Effector memory CD4-positive, alpha-beta T cell (primary cell): ENCODE data around the gene CD101.
"Not testable (repeated sequence)": the region's sequence is repeated elsewhere in the genome, so short reads cannot be mapped to it uniquely, and the experiment has no call there.

ENCODE experiments used
- DNase-seq, 3 donors: peaks; one replicate each; pipeline ENCODE4 v3.0.0-alpha.2; 2020
- H3K27ac ChIP-seq: 2 replicates; pipeline ENCODE4 v1.7.0; 2013; ENCODE audit warnings: mild to moderate bottlenecking, low read length, moderate library complexity; ENCODE audit not compliant: insufficient read depth, poor library complexity, severe bottlenecking
- H3K27me3 ChIP-seq: replicated peaks from 2 replicates; pipeline ENCODE4 v1.7.0; 2013; ENCODE audit warnings: mild to moderate bottlenecking, low read length; ENCODE audit not compliant: insufficient read depth, control insufficient read depth, poor library complexity, severe bottlenecking
- H3K36me3 ChIP-seq: 2 replicates; pipeline ENCODE4 v1.7.0; 2013; ENCODE audit warnings: mild to moderate bottlenecking, low read length, moderate library complexity; ENCODE audit not compliant: control insufficient read depth, insufficient read depth
- H3K4me1 ChIP-seq: 2 replicates; pipeline ENCODE4 v1.7.0; 2013; ENCODE audit warnings: low read length, mild to moderate bottlenecking; ENCODE audit not compliant: control insufficient read depth, insufficient read depth, poor library complexity, severe bottlenecking
- H3K4me3 ChIP-seq: 2 replicates; pipeline ENCODE4 v1.7.0; 2013; ENCODE audit warnings: low read length, low read depth, mild to moderate bottlenecking; ENCODE audit not compliant: insufficient read depth, poor library complexity, severe bottlenecking
- H3K9me3 ChIP-seq: 2 replicates; pipeline ENCODE4 v1.7.0; 2013; ENCODE audit warnings: mild to moderate bottlenecking, low read length, moderate library complexity; ENCODE audit not compliant: control insufficient read depth

CD101 gene

DNA sequence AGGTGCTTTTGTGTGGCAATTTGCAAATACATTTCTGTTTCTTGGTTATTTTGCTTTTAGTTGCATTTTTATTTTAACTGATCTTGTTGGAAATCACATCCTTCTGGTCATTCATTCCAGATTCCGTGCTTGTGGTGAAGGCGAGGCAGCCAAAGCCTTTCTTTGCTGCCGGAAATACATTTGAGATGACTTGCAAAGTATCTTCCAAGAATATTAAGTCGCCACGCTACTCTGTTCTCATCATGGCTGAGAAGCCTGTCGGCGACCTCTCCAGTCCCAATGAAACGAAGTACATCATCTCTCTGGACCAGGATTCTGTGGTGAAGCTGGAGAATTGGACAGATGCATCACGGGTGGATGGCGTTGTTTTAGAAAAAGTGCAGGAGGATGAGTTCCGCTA, 34.8 kb upstream of the CD101 start:
- H3K9me3 ChIP-seq = no peaks in the 10 kb centered on the region
- H3K4me1 ChIP-seq = peaks cover 11% of the 10 kb centered on the region
- H3K4me3 ChIP-seq = no peak overlapping the region
- no peaks in the 10 kb centered on the region for H3K36me3 ChIP-seq
- H3K27ac ChIP-seq = no peak overlapping the region
- no peaks in the 10 kb centered on the region for H3K27me3 ChIP-seq
- no peak for DNase-seq

DNA sequence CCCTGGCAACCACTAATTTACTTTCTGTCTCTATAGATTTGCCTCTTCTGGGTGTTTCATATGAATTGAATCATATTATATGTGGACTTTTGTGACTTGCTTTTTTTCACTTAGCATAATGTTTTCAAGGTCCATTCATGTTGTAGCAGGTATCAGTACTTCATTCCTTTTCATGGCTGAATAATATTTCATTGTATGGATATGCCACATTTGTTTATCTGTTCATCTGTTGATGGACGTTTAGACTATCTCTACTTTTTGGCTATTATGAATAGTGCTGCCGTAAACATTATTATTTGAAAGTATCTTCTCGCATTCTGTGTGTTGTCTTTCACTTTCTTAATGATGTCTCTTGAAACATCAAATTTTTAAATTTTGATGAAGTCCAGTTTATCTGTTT, 32.8 kb upstream of the CD101 start:
- DNase-seq = no peak
- H3K27me3 ChIP-seq = no peaks in the 10 kb centered on the region
- no peaks in the 10 kb centered on the region for H3K9me3 ChIP-seq
- no peak overlapping the region for H3K27ac ChIP-seq
- no peaks in the 10 kb centered on the region for H3K36me3 ChIP-seq
- no peak overlapping the region for H3K4me3 ChIP-seq
- H3K4me1 ChIP-seq = peaks cover 1% of the 10 kb centered on the region

DNA sequence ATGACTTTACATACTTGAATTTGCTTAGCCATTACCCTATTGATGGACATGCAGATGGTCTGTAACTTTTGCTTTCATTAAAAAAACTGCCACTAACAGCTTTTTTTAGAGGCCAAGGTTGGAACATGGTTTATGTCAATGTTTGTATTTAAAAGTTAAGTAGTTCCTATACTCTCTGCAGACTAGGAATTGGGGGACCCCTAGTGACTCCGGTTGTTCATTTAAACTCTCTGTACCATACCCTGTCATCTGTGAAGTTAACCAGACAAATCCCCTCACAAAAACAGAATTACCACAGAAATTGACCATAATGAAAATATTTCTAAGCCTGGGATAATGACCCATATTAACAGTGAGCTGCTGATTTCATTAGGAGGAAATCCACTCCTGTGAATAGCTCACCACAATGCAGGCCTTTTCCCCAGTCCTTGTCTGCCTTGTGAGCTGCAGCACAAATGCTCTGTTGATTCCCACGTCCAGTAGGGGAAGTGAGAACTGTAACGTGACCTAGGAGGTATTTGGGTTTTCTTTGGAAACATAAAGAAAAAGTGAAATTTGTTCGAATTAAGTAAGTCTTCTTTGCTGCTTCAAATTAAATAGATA, 30.2 kb upstream of the CD101 start:
- Histone ChIP-seq H3K9me3 (no peaks in the 10 kb centered on the region), H3K4me1 (no peaks in the 10 kb centered on the region), H3K36me3 (no peaks in the 10 kb centered on the region), H3K27me3 (no peaks in the 10 kb centered on the region), H3K4me3 (no peak overlapping the region), H3K27ac (no peak overlapping the region)
- no peak for DNase-seq

GRCh38 chr1:116971965-116972673, 29.4 kb upstream of the CD101 start:
- Histone ChIP-seq H3K27ac (no peak overlapping the region), H3K36me3 (no peaks in the 10 kb centered on the region), H3K4me1 (no peaks in the 10 kb centered on the region), H3K9me3 (no peaks in the 10 kb centered on the region), H3K27me3 (no peaks in the 10 kb centered on the region), H3K4me3 (no peak overlapping the region)
- no peak for DNase-seq

- Histone ChIP-seq H3K4me1 (no peaks in the 10 kb centered on the region), H3K27me3 (no peaks in the 10 kb centered on the region), H3K4me3 (no peak overlapping the region), H3K36me3 (no peaks in the 10 kb centered on the region), H3K9me3 (no peaks in the 10 kb centered on the region), H3K27ac (no peak overlapping the region)
- no peak for DNase-seq
Measured at GRCh38 chr1:116972674-116973030, 28.9 kb upstream of the CD101 start.

DNA sequence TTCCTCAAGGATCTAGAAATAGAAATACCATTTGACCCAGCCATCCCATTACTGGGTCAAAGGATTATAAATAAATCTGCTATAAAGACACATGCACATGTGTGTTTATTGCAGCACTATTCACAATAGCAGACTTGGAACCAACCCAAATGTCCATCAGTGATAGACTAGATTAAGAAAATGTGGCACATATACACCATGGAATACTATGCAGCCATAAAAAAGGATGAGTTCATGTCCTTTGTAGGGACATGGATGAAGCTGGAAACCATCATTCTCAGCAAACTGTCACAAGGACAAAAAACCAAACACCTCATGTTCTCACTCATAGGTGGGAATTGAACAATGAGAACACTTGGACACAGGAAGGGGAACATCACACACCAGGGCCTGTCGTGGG, 21.3 kb upstream of the CD101 start:
- H3K4me3 ChIP-seq, H3K4me1 ChIP-seq, H3K27me3 ChIP-seq, DNase-seq, H3K27ac ChIP-seq, H3K36me3 ChIP-seq, H3K9me3 ChIP-seq: not testable (repeated sequence)

DNA sequence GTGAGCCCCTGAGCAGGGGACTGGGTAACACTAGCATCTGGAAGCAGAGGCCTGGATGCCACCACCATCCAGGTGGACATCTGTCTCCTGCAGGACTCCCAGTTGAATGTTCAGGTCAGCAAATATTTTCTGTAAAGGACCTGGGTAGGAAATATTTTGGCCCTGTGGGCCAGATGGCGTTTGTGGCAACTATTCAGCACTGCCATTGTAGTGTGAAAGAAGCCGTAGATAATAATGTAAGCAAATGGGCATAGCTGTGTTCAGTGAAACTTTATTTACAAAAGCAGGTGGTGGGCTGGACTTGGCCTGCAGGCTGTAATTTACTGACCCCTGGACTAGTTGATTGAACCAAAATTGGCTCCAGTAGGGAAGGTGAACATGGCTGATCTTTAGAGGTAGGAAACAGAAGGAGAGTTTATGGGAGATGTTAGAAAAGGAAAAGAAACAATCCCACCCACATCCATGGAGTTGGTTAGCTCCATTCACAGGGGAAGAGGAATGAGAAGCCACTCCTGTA, 20.0 kb upstream of the CD101 start:
- no peak overlapping the region for H3K4me3 ChIP-seq
- DNase-seq = no peak
- no peaks in the 10 kb centered on the region for H3K36me3 ChIP-seq
- no peaks in the 10 kb centered on the region for H3K9me3 ChIP-seq
- peaks cover 1% of the 10 kb centered on the region for H3K4me1 ChIP-seq
- no peaks in the 10 kb centered on the region for H3K27me3 ChIP-seq
- no peak overlapping the region for H3K27ac ChIP-seq

DNA sequence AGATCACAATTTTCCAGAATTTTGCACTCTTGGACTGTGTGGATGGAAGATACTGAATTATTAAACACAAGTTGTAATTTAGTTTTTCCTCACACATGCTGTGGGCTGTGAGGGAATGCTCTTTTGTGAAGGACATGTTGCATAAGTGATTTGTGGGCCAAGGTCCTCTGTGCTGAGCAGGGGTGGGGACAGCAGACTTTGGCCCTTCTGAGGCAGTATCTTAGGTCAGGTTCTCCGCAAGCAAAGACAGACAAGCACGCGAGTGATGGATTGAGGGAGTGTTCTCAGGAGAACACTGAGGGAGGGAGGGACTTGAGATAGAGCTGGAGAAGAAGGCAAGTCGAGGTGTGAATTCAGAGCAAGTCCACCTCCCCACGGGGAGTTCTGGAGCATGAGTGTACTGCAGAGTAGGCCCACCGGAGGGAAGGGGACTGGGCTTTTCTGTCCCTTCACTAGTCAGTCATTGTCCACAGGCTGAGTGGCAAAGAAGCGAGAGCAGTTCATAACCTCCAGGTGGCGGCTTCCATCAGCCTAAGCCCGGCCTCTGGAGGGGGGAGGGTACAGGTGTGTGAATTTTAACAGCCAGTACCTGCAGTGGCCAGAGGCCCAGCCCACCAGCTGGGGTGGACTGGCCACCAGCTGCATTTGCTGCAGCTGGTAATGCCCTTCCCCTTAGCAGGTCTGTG, 19.1 kb upstream of the CD101 start:
- Histone ChIP-seq H3K4me1 (peaks cover 10% of the 10 kb centered on the region), H3K9me3 (no peaks in the 10 kb centered on the region), H3K27ac (no peak overlapping the region), H3K4me3 (no peak overlapping the region), H3K27me3 (no peaks in the 10 kb centered on the region), H3K36me3 (no peaks in the 10 kb centered on the region)
- no peak for DNase-seq

- no peak for DNase-seq
- peaks cover 12% of the 10 kb centered on the region for H3K4me1 ChIP-seq
- H3K36me3 ChIP-seq = no peaks in the 10 kb centered on the region
- no peaks in the 10 kb centered on the region for H3K9me3 ChIP-seq
- H3K27me3 ChIP-seq = no peaks in the 10 kb centered on the region
- no peak overlapping the region for H3K4me3 ChIP-seq
- no peak overlapping the region for H3K27ac ChIP-seq
Measured at GRCh38 chr1:116983112-116983511, 18.4 kb upstream of the CD101 start.

GRCh38 chr1:116983678-116984077, 17.9 kb upstream of the CD101 start:
- no peak overlapping the region for H3K27ac ChIP-seq
- no peak for DNase-seq
- H3K4me3 ChIP-seq = no peak overlapping the region

More at GRCh38 chr1:116983678-116984077, 17.9 kb upstream of the CD101 start:
- Histone ChIP-seq H3K9me3 (no peaks in the 10 kb centered on the region), H3K4me1 (peaks cover 12% of the 10 kb centered on the region), H3K36me3 (no peaks in the 10 kb centered on the region), H3K27me3 (no peaks in the 10 kb centered on the region)
